Activated naive CD4-positive, alpha-beta T cell treated with anti-CD3 and anti-CD28 coated beads, Interleukin-2, amount 50 U/mL, for 16 hours (primary cell): ENCODE results near the gene KRTAP20-3.

Experiments
- DNase-seq: peaks from one replicate; pipeline ENCODE4 v3.0.0-alpha.2; 2020

Gene KRTAP20-3

DNA sequence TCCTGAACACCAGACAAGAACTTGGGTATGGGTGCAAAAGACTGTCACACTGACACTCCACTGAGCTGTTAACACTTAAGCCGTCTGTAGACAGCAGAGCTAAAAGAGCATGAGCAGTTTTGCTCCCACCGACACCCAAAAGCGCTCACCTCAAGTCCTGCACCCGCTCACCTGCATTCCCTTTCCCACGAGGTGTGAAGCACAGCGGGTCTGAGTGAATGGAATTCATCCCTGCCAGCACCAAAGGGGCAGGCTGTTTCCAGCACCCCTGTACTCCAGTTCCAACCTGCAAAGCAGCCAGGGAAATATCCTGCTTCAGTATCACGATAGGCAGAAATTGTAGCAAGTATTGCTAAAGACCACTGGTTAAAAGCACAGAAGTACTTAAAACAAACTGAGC, 47.2 kb downstream of the KRTAP20-3 start:
- DNase-seq = no peak
